Left lung (tissue), 10 donors: ENCODE results near the gene COX6B2. TPM values are rescaled to one million over a fixed set of nuclear protein-coding genes. Genes with fewer than 3 reads are reported as not detected.
"Not testable (repeated sequence)": the region's sequence is repeated elsewhere in the genome, so short reads cannot be mapped to it uniquely, and the experiment has no call there.

ENCODE experiments used
- ATAC-seq: fragments of 200-7000 bp; cut with Tn5 transposase; one replicate; pipeline ENCODE4 v1.9.1; 2020; ENCODE audit warnings: moderate library complexity
- DNase-seq, 4 donors: peaks; one replicate each; pipeline ENCODE4 v3.0.0-alpha.2; 2013 to 2020
- H3K27ac ChIP-seq, 2 donors: fragments of 200-600 bp; sonication (generic) in 1 of 2; one replicate each; pipeline versions ENCODE4 v1.5.0 to v1.8.0; 2020 to 2021
- H3K27me3 ChIP-seq, 2 donors: fragments of 200-600 bp; sonication (generic) in 1 of 2; one replicate each; pipeline versions ENCODE4 v1.5.0 to v1.8.0; 2020 to 2021
- H3K36me3 ChIP-seq, 2 donors: fragments of 200-600 bp; sonication (generic) in 1 of 2; one replicate each; pipeline versions ENCODE4 v1.5.0 to v1.8.0; 2020 to 2021
- H3K4me1 ChIP-seq, 2 donors: fragments of 200-600 bp; one replicate each; pipeline ENCODE4 v1.8.0; 2021
- H3K4me3 ChIP-seq, 2 donors: fragments of 200-600 bp; sonication (generic) in 1 of 2; one replicate each; pipeline versions ENCODE4 v1.5.0 to v1.8.0; 2020 to 2021; ENCODE audit warnings: mild to moderate bottlenecking in 1 of 2
- H3K9me3 ChIP-seq, 2 donors: fragments of 200-600 bp; sonication (generic) in 1 of 2; one replicate each; pipeline versions ENCODE4 v1.5.0 to v1.8.0; 2020 to 2021
- intact Hi-C, 2 donors: fragments of 100-400 bp; cut with DNase I; formaldehyde crosslinking; loops; one replicate each; pipeline versions ENCODE4 v1.11.2 to v1.14.2; 2022
- polyA plus RNA-seq, 6 donors: library from polyadenylated mRNA; unstranded; fragments of 120-200 nt; gene quantifications; one replicate each; pipeline ENCODE4 v1.2.1, GENCODE V29; 2013; ENCODE audit not compliant: insufficient read length in 6 of 6
- total RNA-seq, 2 donors: library from RNA; stranded (reverse); fragmentation: NEBNext Ultra II Directional; extraction: Animal tissue kit (Norgen Biotek cat#: 25700); gene quantifications; one replicate each; pipeline ENCODE4 v1.2.1, GENCODE V29; 2021
- TF ChIP-seq, protein P1 (sequence below), 2 donors: fragments of 200-600 bp; sonication (generic) in 1 of 2; IDR thresholded peaks; one replicate each; pipeline versions ENCODE4 v1.5.0 to v1.8.0; 2021; ENCODE audit warnings: antibody characterized with exemption in 2 of 2
- donor health status: DM: no; HTN: yes; CAD: no.
- donor health status: DM: no; HTN: no; CAD: no.

COX6B2 gene
- total and polyA plus RNA-seq, 8 donors, result 0.20 to 0.75 (median 0.50) TPM; not detected in 1

DNA sequence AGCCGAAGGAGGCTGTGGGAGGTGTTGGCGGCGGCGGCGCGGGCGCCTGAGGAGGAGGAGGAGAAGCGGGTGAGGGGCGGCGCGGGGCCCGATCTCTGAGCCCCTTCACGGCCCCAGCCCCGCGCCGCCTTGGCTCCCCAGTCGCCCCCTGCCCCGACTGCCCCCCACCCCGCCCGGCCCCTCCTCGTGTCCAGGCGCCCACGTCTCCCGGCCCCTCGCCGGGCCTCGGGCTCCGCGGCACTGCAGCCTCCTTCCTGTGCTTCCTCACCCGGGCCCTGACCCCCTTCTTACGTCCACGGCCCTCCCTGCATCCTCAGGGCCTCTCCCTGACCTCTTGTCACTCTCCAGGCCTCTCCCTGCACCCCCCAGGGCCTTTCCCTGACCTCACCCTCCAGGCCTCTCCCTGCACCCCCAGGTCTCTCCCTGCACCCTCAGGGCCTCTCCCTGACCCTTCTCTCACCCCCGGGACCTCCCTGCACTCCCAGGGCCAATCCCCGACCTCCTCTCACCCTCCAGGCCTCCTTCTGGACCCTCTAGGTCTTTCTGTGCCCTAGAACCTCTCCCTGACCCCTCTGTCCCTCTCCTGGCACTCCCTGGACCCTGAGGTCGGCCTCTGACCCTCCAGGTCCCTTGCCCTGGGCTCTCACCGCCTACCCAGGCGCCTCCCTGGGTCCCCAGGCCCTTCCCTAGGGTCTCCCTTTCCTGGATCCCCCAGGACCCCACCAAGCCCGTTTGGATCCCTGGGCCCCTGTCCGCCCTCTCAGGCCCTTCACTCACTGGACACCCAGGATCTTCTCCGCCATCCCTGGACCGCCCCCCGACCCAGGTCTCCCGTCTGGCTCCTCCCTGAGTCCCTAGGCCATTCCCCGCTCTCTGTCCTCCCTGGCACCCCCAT lies 14.4 kb downstream of the COX6B2 start:
- H3K4me1 ChIP-seq, result peaks cover 8 to 24% of the 10 kb centered on the region in 2 donors
- DNase-seq (no peak), ATAC-seq (no peak)
- peak overlapping the region; percentile 46 to 63 for H3K4me3 ChIP-seq
- intact Hi-C loops, result no loop called here
- TF ChIP-seq, protein P1, sequence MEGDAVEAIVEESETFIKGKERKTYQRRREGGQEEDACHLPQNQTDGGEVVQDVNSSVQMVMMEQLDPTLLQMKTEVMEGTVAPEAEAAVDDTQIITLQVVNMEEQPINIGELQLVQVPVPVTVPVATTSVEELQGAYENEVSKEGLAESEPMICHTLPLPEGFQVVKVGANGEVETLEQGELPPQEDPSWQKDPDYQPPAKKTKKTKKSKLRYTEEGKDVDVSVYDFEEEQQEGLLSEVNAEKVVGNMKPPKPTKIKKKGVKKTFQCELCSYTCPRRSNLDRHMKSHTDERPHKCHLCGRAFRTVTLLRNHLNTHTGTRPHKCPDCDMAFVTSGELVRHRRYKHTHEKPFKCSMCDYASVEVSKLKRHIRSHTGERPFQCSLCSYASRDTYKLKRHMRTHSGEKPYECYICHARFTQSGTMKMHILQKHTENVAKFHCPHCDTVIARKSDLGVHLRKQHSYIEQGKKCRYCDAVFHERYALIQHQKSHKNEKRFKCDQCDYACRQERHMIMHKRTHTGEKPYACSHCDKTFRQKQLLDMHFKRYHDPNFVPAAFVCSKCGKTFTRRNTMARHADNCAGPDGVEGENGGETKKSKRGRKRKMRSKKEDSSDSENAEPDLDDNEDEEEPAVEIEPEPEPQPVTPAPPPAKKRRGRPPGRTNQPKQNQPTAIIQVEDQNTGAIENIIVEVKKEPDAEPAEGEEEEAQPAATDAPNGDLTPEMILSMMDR (IDR thresholded peaks at IDR 0.05), result no peak
- peaks cover 0 to 13% of the 10 kb centered on the region in 2 donors for H3K27me3 ChIP-seq
- H3K27ac ChIP-seq, result peak overlapping the region; percentile 77 to 97
- H3K9me3 ChIP-seq, result no peaks in the 10 kb centered on the region
- H3K36me3 ChIP-seq, result peaks cover 0 to 29% of the 10 kb centered on the region in 2 donors

GRCh38 chr19:55339105-55339888 lies 15.2 kb downstream of the COX6B2 start, which contains the start of gene KMT5C:
Gene KMT5C (plus strand): TSS chr19:55339876. CDS start chr19:55341937, 2,061 bp downstream.
- peak within 1 kb of the TSS; percentile 95 to 97 for H3K27ac ChIP-seq
- H3K27me3 ChIP-seq, result peaks cover 0 to 20% of the 10 kb centered on the region in 2 donors
- TF ChIP-seq, protein P1 (IDR thresholded peaks at IDR 0.05), result peak; percentile 21 to 52
- ATAC-seq, result peak; percentile 89
- peak; percentile 99 to 100 (median 100) for DNase-seq
- H3K4me3 ChIP-seq, result peak within 1 kb of the TSS; percentile 46 to 63
- peaks cover 8 to 24% of the 10 kb centered on the region in 2 donors for H3K4me1 ChIP-seq
- intact Hi-C loops, result no loop called here
- no peaks in the 10 kb centered on the region for H3K9me3 ChIP-seq
- peaks cover 0 to 21% of the 10 kb centered on the region in 2 donors for H3K36me3 ChIP-seq

DNA sequence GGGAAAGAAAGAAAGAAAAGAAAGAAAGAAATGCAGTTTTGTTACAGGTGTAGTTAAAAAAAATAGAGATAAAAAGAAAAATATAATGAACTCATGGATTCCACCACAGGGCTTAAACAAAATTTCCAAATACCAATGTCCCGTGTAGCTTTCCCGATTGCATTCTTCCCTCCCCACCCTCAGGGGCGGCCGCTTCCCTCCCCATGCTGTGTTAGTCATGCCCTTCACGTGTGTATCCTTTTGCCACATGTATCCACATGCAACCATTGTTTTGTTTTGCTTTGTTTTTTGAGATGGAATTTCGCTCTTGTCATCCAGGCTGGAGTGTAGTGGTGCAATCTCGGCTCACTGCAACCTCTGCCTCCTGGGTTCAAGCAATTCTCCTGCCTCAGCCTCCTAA lies 18.4 kb downstream of the COX6B2 start:
- ATAC-seq, result no peak
- DNase-seq, result no peak
- Histone ChIP-seq H3K36me3 (no peaks in the 10 kb centered on the region), H3K27ac (no peak overlapping the region), H3K4me3 (no peak overlapping the region), H3K4me1 (peaks cover 8 to 26% of the 10 kb centered on the region in 2 donors), H3K27me3 (peaks cover 0 to 41% of the 10 kb centered on the region in 2 donors), H3K9me3 (no peaks in the 10 kb centered on the region)
- intact Hi-C loops, result no loop called here
- TF ChIP-seq, protein P1 (IDR thresholded peaks at IDR 0.05), result no peak

DNA sequence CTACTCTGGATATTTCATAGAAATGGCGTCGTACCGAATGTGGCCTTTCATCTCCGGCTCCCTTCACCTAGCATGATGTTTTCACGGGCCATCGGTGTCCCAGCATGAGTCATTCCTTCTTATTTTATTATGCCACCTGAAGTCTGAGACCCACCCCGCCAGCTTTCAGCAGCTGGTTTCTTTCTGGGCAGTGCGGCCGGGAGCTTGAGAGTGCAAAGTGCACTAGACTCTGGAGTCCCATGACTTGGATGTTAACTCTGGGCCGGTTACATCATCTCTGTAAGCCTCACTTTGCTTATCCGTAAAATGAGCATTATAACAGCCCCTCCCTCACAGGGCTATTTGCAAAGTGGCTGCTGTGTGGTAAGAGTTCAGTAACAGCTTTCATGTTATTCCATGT lies 20.6 kb downstream of the COX6B2 start:
- TF ChIP-seq, protein P1 (IDR thresholded peaks at IDR 0.05), result no peak
- no peak for ATAC-seq
- DNase-seq, result no peak
- no peaks in the 10 kb centered on the region for H3K9me3 ChIP-seq
- H3K4me3 ChIP-seq, result no peak overlapping the region
- peaks cover 4 to 25% of the 10 kb centered on the region in 2 donors for H3K4me1 ChIP-seq
- H3K27me3 ChIP-seq, result peaks cover 0 to 41% of the 10 kb centered on the region in 2 donors
- intact Hi-C loops, result no loop called here
- no peak overlapping the region for H3K27ac ChIP-seq
- no peaks in the 10 kb centered on the region for H3K36me3 ChIP-seq

DNA sequence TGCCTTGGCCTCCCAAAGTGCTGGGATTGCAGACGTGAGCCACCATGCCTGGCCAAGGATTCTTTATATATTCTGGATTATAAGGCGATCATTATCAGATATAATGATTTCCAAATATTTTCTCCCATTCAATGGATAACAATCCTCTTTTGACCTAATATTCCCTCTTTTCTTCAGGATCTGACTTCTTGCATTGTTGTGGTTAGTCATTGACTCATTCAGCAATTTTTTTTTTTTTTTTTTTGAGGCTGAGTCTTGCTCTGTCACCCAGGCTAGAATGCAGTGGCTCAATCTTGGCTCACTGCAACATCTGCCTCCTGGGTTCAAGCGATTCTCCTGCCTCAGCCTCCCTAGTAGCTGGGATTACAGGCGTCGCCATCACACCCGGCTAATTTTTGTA lies 24.7 kb downstream of the COX6B2 start:
- H3K27ac ChIP-seq, intact Hi-C loops, H3K4me3 ChIP-seq, H3K36me3 ChIP-seq, H3K9me3 ChIP-seq, ATAC-seq, DNase-seq: not testable (repeated sequence)
- Histone ChIP-seq H3K4me1 (peaks cover 0 to 40% of the 10 kb centered on the region in 2 donors), H3K27me3 (peaks cover 0 to 25% of the 10 kb centered on the region in 2 donors)

GRCh38 chr19:55328774-55329318 lies 25.7 kb downstream of the COX6B2 start:
- H3K9me3 ChIP-seq, intact Hi-C loops, H3K36me3 ChIP-seq, H3K4me3 ChIP-seq, H3K27ac ChIP-seq, ATAC-seq, DNase-seq: not testable (repeated sequence)
- Histone ChIP-seq H3K4me1 (peaks cover 0 to 40% of the 10 kb centered on the region in 2 donors), H3K27me3 (peaks cover 0 to 19% of the 10 kb centered on the region in 2 donors)
